ENCODE results near the gene PCYOX1L.

The PCYOX1L gene

DNA sequence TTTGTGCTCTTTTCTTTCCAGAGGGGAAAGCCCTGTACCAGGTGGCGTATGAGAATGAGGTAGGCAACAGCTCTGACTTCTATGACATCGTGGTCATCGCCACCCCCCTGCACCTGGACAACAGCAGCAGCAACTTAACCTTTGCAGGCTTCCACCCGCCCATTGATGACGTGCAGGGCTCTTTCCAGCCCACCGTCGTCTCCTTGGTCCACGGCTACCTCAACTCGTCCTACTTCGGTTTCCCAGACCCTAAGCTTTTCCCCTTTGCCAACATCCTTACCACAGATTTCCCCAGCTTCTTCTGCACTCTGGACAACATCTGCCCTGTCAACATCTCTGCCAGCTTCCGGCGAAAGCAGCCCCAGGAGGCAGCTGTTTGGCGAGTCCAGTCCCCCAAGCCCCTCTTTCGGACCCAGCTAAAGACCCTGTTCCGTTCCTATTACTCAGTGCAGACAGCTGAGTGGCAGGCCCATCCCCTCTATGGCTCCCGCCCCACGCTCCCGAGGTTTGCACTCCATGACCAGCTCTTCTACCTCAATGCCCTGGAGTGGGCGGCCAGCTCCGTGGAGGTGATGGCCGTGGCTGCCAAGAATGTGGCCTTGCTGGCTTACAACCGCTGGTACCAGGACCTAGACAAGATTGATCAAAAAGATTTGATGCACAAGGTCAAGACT lies 10.3 kb downstream of the PCYOX1L start:
- Histone ChIP-seq H3K9me3 (ENCODE audit: control insufficient read depth in 2 of 2, low read length in 2 of 2) (no peaks in the 10 kb centered on the region), H3K4me1 (ENCODE audit: control insufficient read depth, insufficient read depth, low read length) (peaks cover 41% of the 10 kb centered on the region), H3K36me3 (ENCODE audit: control insufficient read depth in 2 of 2, insufficient read depth in 2 of 2, low read length in 2 of 2) (no peaks in the 10 kb centered on the region), H3K27ac (ENCODE audit: low read length) (peak overlapping the region; percentile 70), H3K9ac (ENCODE audit: low read length in 2 of 2) (peak overlapping the region; percentile 21 to 64), H3K4me3 (ENCODE audit: low read length in 2 of 2) (peak overlapping the region; percentile 49 to 68), H3K27me3 (ENCODE audit: control insufficient read depth in 1 of 2, insufficient read depth in 2 of 2, low read length in 2 of 2) (no peaks in the 10 kb centered on the region)

DNA sequence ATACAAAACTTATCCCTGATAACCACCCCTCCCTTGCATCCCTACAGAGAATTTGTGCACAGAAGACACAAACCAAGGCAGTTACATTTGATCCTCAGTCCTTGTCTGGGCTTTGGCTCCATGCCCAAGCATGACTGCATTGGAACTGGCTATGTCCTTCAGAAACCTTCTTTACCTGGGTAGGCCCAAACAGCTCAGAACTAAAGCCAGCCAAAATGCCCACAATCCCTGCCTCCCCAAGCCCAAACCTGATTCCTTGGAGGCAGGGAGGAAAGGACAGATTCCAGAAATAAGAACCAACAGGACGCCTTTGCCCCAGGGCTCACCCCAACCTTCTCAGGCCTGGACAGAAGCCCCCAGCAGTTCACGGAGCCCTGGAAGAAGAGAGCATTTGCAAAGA lies 13.0 kb downstream of the PCYOX1L start:
- Histone ChIP-seq H3K27me3 (ENCODE audit: control insufficient read depth in 1 of 2, insufficient read depth in 2 of 2, low read length in 2 of 2) (no peaks in the 10 kb centered on the region), H3K9ac (ENCODE audit: low read length in 2 of 2) (no peak overlapping the region), H3K9me3 (ENCODE audit: control insufficient read depth in 2 of 2, low read length in 2 of 2) (no peaks in the 10 kb centered on the region), H3K4me3 (ENCODE audit: low read length in 2 of 2) (no peak overlapping the region), H3K36me3 (ENCODE audit: control insufficient read depth in 2 of 2, insufficient read depth in 2 of 2, low read length in 2 of 2) (no peaks in the 10 kb centered on the region), H3K4me1 (ENCODE audit: control insufficient read depth, insufficient read depth, low read length) (peaks cover 52% of the 10 kb centered on the region), H3K27ac (ENCODE audit: low read length) (peak overlapping the region; percentile 81)

- peak overlapping the region in 1 of 2 donors; percentile 44 for H3K4me3 ChIP-seq (ENCODE audit: low read length in 2 of 2)
- peak overlapping the region; percentile 81 for H3K27ac ChIP-seq (ENCODE audit: low read length)
These were observed 13.6 kb downstream of the PCYOX1L start for GRCh38 chr5:149371296-149371962.

DNA sequence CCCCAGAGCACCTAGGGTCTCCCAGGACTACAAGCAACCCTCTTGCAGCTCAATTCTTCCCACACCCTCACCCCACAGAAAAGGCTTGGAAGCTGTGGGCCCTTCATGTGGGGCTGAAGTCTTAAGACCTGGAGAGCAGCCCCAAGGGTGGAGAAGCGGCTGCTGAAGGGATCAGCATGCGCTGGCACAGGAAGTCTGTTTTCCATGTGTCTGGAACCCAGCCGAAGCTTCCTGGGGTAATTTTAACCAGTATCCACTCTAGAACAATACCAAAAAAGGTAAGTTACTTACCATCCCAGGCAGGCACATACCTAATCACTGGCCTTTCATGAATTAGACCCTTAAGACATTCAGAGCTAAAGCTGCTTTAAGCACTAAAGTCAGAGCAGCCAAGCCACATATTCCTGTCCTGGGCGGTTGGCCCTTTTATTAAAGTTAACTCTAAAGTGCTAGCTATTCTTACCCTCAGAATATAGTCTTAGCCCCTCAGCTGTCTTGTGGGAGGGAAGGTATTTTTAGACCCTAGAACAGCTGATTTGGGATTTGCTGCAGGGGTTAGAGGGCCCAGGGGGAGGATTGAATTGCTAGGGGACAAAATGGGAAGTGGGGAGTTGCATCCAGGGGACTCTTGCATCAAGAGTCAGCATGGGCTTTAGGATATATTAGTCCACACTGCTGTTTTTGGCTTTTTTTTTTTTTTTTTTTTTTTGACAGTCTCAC lies 14.4 kb downstream of the PCYOX1L start:
- H3K9ac ChIP-seq (ENCODE audit: low read length in 2 of 2): peak overlapping the region; percentile 36 to 41
- H3K9me3 ChIP-seq (ENCODE audit: control insufficient read depth in 2 of 2, low read length in 2 of 2): no peaks in the 10 kb centered on the region
- H3K4me3 ChIP-seq (ENCODE audit: low read length in 2 of 2): peak overlapping the region in 1 of 2 donors; percentile 44
- H3K27me3 ChIP-seq (ENCODE audit: control insufficient read depth in 1 of 2, insufficient read depth in 2 of 2, low read length in 2 of 2): no peaks in the 10 kb centered on the region
- H3K27ac ChIP-seq (ENCODE audit: low read length): peak overlapping the region; percentile 81
- H3K36me3 ChIP-seq (ENCODE audit: control insufficient read depth in 2 of 2, insufficient read depth in 2 of 2, low read length in 2 of 2): no peaks in the 10 kb centered on the region
- H3K4me1 ChIP-seq (ENCODE audit: control insufficient read depth, insufficient read depth, low read length): peaks cover 48% of the 10 kb centered on the region

More at GRCh38 chr5:149371296-149371962, 13.6 kb downstream of the PCYOX1L start:
- H3K9ac ChIP-seq (ENCODE audit: low read length in 2 of 2): peak overlapping the region in 1 of 2 donors; percentile 29
- H3K36me3 ChIP-seq (ENCODE audit: control insufficient read depth in 2 of 2, insufficient read depth in 2 of 2, low read length in 2 of 2): no peaks in the 10 kb centered on the region
- H3K4me1 ChIP-seq (ENCODE audit: control insufficient read depth, insufficient read depth, low read length): peaks cover 52% of the 10 kb centered on the region
- no peaks in the 10 kb centered on the region for H3K27me3 ChIP-seq (ENCODE audit: control insufficient read depth in 1 of 2, insufficient read depth in 2 of 2, low read length in 2 of 2)
- H3K9me3 ChIP-seq (ENCODE audit: control insufficient read depth in 2 of 2, low read length in 2 of 2): no peaks in the 10 kb centered on the region

GRCh38 chr5:149372932-149373331 lies 15.1 kb downstream of the PCYOX1L start:
- Histone ChIP-seq H3K4me1 (ENCODE audit: control insufficient read depth, insufficient read depth, low read length) (peaks cover 42% of the 10 kb centered on the region), H3K36me3 (ENCODE audit: control insufficient read depth in 2 of 2, insufficient read depth in 2 of 2, low read length in 2 of 2) (no peaks in the 10 kb centered on the region), H3K9ac (ENCODE audit: low read length in 2 of 2) (peak overlapping the region in 1 of 2 donors; percentile 41), H3K27ac (ENCODE audit: low read length) (peak overlapping the region; percentile 81), H3K27me3 (ENCODE audit: control insufficient read depth in 1 of 2, insufficient read depth in 2 of 2, low read length in 2 of 2) (no peaks in the 10 kb centered on the region), H3K9me3 (ENCODE audit: control insufficient read depth in 2 of 2, low read length in 2 of 2) (no peaks in the 10 kb centered on the region), H3K4me3 (ENCODE audit: low read length in 2 of 2) (no peak overlapping the region)

DNA sequence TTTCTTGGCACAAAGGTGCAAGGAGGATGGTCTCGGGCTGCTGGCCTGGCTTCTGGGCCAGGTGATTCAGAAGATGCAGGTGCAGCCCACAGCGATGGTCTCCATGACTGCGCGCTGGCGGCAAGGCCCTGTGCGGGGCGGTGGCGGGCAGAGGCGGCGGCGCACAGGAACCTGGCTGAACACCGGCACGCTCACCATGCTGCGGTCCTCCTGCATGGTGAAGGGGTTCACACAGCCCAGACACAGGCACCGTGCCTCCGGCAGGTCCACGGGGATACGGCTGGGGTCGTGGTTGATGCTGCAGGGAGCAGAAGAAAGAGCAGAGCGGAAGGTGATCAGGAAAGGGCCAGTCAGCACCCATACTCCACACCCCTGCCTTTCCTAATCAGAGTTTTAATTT lies 16.5 kb downstream of the PCYOX1L start:
- peaks cover 50% of the 10 kb centered on the region for H3K4me1 ChIP-seq (ENCODE audit: control insufficient read depth, insufficient read depth, low read length)
- H3K27me3 ChIP-seq (ENCODE audit: control insufficient read depth in 1 of 2, insufficient read depth in 2 of 2, low read length in 2 of 2): no peaks in the 10 kb centered on the region
- no peak overlapping the region for H3K4me3 ChIP-seq (ENCODE audit: low read length in 2 of 2)
- H3K36me3 ChIP-seq (ENCODE audit: control insufficient read depth in 2 of 2, insufficient read depth in 2 of 2, low read length in 2 of 2): no peaks in the 10 kb centered on the region
- no peak overlapping the region for H3K9ac ChIP-seq (ENCODE audit: low read length in 2 of 2)
- H3K9me3 ChIP-seq (ENCODE audit: control insufficient read depth in 2 of 2, low read length in 2 of 2): no peaks in the 10 kb centered on the region
- peak overlapping the region; percentile 11 for H3K27ac ChIP-seq (ENCODE audit: low read length)

DNA sequence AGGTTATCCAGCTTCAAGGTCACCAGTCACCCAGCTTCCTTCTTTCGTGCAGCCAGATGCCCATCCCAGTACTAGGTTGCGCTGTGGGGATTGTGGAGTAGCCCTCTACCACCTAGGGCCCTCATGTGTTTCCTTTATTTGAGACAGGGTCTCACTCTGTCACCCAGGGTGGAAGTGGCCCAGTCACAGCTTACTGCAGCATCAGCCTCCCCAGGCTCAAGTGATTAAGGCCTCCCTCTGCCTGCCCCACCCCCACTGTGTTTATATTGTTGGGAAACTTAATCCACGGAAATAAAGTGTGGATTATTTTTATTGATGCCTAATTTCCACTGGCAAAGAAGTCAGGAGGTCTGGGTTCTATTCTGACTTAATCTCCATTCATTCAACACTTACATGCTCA lies 17.0 kb downstream of the PCYOX1L start:
- Histone ChIP-seq H3K9me3 (ENCODE audit: control insufficient read depth in 2 of 2, low read length in 2 of 2) (no peaks in the 10 kb centered on the region), H3K9ac (ENCODE audit: low read length in 2 of 2) (no peak overlapping the region), H3K4me1 (ENCODE audit: control insufficient read depth, insufficient read depth, low read length) (peaks cover 55% of the 10 kb centered on the region), H3K36me3 (ENCODE audit: control insufficient read depth in 2 of 2, insufficient read depth in 2 of 2, low read length in 2 of 2) (no peaks in the 10 kb centered on the region), H3K27ac (ENCODE audit: low read length) (peak overlapping the region; percentile 11), H3K27me3 (ENCODE audit: control insufficient read depth in 1 of 2, insufficient read depth in 2 of 2, low read length in 2 of 2) (no peaks in the 10 kb centered on the region), H3K4me3 (ENCODE audit: low read length in 2 of 2) (no peak overlapping the region)

DNA sequence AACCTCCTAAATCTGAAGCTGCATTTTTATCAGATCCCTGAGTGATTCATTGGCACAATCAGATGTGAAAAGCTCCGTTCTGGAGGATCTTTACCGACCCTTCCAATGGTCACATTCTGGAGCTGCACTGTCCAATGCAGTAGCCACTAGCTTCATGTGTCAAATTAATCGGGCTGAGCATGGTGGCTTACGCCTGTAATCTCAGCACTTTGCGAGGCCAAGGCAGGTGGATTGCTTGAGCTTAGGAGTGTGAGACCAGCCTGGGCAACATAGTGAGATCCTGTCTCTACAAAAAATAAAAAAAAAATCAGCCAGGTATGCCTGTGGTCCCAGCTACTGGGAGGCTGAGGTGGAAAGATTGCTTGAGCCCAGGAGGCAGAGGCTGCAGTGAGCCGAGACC lies 17.6 kb downstream of the PCYOX1L start:
- peaks cover 60% of the 10 kb centered on the region for H3K4me1 ChIP-seq (ENCODE audit: control insufficient read depth, insufficient read depth, low read length)
- H3K9me3 ChIP-seq (ENCODE audit: control insufficient read depth in 2 of 2, low read length in 2 of 2): no peaks in the 10 kb centered on the region
- no peak overlapping the region for H3K9ac ChIP-seq (ENCODE audit: low read length in 2 of 2)
- H3K4me3 ChIP-seq (ENCODE audit: low read length in 2 of 2): no peak overlapping the region
- peak overlapping the region; percentile 11 for H3K27ac ChIP-seq (ENCODE audit: low read length)
- no peaks in the 10 kb centered on the region for H3K36me3 ChIP-seq (ENCODE audit: control insufficient read depth in 2 of 2, insufficient read depth in 2 of 2, low read length in 2 of 2)
- no peaks in the 10 kb centered on the region for H3K27me3 ChIP-seq (ENCODE audit: control insufficient read depth in 1 of 2, insufficient read depth in 2 of 2, low read length in 2 of 2)

- Histone ChIP-seq H3K27me3 (ENCODE audit: control insufficient read depth in 1 of 2, insufficient read depth in 2 of 2, low read length in 2 of 2) (no peaks in the 10 kb centered on the region), H3K9ac (ENCODE audit: low read length in 2 of 2) (no peak overlapping the region), H3K4me1 (ENCODE audit: control insufficient read depth, insufficient read depth, low read length) (peaks cover 62% of the 10 kb centered on the region), H3K27ac (ENCODE audit: low read length) (peak overlapping the region; percentile 31), H3K36me3 (ENCODE audit: control insufficient read depth in 2 of 2, insufficient read depth in 2 of 2, low read length in 2 of 2) (no peaks in the 10 kb centered on the region), H3K9me3 (ENCODE audit: control insufficient read depth in 2 of 2, low read length in 2 of 2) (no peaks in the 10 kb centered on the region), H3K4me3 (ENCODE audit: low read length in 2 of 2) (no peak overlapping the region)
These were observed 18.3 kb downstream of the PCYOX1L start for GRCh38 chr5:149376104-149376503.

DNA sequence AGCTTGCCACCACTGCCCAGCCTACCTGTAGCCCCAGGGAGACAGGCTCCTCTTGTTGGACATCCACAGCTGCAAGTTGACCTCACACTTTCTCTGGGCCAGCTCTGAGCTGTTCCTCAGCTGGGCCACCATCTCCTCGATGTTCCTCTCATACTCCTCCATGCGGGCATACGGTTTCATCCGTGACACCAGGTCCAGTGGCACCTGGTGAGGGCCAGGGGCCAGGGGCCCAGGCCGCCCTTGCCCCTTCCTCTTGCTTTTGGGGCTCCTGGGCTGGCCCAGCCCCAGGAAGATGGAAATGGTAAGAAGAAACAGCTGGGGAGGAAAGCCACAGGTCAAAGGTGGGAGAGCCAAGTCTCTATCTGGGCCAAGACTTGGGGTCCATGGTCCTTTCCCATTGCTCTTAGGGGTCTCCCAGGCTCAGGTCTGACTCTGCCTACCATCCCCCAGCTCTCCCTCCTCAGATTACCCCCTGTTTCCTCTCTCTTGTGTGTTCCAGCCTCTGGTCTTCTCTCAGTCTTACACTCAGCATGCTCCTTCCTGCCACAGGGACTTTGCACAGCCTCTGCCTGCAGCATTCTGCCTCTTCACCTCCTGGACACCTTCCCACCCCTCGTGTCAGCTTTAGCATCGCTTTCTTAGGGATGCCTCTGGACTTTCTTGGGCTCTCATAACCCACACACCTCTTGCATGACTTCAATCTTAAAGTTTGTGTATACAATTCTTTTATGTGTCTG lies 19.0 kb downstream of the PCYOX1L start:
- Histone ChIP-seq H3K27me3 (ENCODE audit: control insufficient read depth in 1 of 2, insufficient read depth in 2 of 2, low read length in 2 of 2) (no peaks in the 10 kb centered on the region), H3K27ac (ENCODE audit: low read length) (no peak overlapping the region)

More for the DNA sequence above, 19.0 kb downstream of the PCYOX1L start:
- no peaks in the 10 kb centered on the region for H3K9me3 ChIP-seq (ENCODE audit: control insufficient read depth in 2 of 2, low read length in 2 of 2)
- no peak overlapping the region for H3K9ac ChIP-seq (ENCODE audit: low read length in 2 of 2)
- peaks cover 62% of the 10 kb centered on the region for H3K4me1 ChIP-seq (ENCODE audit: control insufficient read depth, insufficient read depth, low read length)
- H3K36me3 ChIP-seq (ENCODE audit: control insufficient read depth in 2 of 2, insufficient read depth in 2 of 2, low read length in 2 of 2): no peaks in the 10 kb centered on the region
- H3K4me3 ChIP-seq (ENCODE audit: low read length in 2 of 2): no peak overlapping the region

Data from stomach smooth muscle (tissue), 2 donors.